Measurements from ENCODE around the gene CAMTA1.

CAMTA1 gene

DNA sequence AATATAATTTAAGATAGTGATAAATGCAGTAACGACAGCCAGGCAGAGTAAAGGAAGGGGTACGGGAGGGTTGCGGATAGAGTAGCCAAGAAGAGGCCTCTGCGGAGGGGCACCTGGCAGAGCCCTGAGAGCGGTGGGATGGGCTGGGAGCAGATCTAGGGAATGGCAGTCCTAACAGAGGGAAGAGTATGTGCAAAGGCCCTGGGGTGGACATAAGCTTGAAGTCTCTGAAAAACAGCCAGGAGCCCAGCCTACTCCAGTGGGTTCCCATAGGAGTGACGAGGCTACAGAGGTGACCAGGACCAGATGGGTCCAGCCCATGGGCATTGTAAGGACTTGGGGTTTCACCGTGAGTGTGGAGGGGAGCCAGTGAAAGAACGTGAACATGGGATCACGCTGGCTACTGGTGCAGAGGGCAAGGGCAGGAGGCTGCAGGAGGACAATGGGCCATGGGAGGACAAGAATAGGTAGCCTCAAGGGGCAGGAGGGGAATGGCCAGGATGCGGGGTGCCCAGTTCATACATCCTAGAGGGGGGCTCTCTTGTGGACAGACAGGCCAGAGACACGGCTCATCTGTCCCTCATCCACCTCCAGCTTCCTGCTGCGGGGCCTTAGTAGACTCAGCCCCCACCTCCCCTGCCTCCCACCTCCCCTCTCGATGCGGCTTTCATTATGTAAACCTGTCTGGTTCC, 800.1 kb downstream of the CAMTA1 start:
- no peaks in the 10 kb centered on the region for H3K9me3 ChIP-seq (ENCODE audit: control insufficient read depth, low read depth, low read length)
- no peak overlapping the region for H3K4me3 ChIP-seq (ENCODE audit: low read length)
- no peak overlapping the region for H3K27ac ChIP-seq (ENCODE audit: low read length)
- no peak overlapping the region for H3K9ac ChIP-seq (ENCODE audit: low read length)
- no peaks in the 10 kb centered on the region for H3K27me3 ChIP-seq (ENCODE audit: control insufficient read depth, insufficient read depth, low read length)
- H3K4me1 ChIP-seq (ENCODE audit: control insufficient read depth, low read depth, low read length) = no peaks in the 10 kb centered on the region
- no peaks in the 10 kb centered on the region for H3K36me3 ChIP-seq (ENCODE audit: control insufficient read depth, low read depth, low read length)

DNA sequence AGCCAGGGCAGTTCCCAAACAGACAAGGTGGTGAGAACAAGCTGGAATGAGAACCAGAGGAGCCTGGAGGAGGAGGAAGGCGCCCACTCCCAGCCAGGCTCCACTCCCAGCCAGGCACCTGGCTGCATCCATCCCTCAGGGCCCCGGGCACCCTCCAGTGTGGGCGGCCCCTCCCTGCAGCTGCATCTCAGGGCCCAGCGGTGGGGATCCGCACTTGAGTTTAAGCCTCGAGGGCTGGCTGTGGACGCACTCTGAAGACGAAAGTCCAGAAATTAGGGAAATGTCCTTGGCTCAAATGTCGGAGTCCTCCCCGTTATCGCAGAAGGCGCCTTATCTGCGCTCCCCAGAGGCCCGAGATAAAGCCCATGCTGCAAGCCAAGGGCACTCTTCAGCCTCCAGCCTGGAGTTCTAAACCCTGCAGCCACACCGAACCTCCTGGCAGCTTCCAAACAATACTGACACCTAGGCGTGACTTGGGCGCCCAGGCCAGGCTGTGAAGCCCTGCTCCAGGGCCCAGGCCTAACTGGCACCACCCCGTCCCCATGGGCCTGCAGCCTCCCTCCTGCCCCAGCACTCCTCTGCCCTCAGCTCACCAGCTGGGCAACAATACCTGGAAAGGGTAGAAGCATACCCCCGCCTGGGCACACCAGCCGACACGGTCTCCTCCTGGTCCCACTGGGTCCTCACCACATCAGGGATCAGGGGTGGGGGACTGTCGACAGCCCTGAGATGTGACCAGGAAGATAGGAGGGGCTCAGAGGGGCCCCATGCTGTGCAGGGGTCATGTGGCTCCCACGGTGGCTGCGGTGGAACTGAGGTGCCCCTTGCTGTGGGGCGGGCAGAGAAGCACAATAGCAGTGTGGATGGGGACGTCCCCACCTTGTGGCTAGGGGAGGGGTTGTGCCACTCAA, 801.0 kb downstream of the CAMTA1 start:
- Histone ChIP-seq H3K27me3 (ENCODE audit: control insufficient read depth, insufficient read depth, low read length) (no peaks in the 10 kb centered on the region), H3K4me3 (ENCODE audit: low read length) (no peak overlapping the region), H3K27ac (ENCODE audit: low read length) (no peak overlapping the region), H3K9me3 (ENCODE audit: control insufficient read depth, low read depth, low read length) (no peaks in the 10 kb centered on the region), H3K4me1 (ENCODE audit: control insufficient read depth, low read depth, low read length) (no peaks in the 10 kb centered on the region), H3K9ac (ENCODE audit: low read length) (no peak overlapping the region), H3K36me3 (ENCODE audit: control insufficient read depth, low read depth, low read length) (no peaks in the 10 kb centered on the region)

DNA sequence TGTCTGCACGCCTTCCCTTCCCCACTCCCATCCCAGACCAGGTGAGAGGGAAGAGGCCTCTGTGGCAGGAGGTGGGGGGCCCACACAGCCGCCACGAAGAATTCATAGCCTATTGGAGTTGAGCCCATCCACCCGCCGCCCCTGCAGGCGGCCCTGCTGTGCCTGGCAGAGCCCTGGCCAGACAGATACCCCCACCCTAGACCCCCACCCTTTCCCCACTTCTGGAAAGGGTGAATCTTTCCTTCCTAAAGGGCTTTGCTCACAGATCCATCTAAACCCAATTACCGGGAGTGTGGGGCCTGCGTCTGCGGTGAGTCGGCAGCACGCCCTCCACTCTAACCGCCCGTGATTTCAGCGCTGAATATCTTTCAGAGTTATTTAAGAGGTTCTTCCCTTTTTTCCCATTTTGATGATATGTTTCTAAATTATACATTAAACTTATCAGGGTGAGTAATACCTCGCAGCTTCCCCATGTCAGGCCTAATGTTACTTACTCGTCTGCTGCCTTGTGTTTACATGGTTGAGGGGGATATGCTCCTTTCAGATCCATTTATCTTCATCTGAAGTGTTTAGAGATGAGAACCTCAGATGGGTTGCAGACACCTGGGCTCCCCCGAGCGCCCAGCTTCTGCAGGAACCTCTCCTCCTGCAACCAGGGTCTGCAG, 802.0 kb downstream of the CAMTA1 start:
- H3K4me3 ChIP-seq (ENCODE audit: low read length) = no peak overlapping the region
- H3K4me1 ChIP-seq (ENCODE audit: control insufficient read depth, low read depth, low read length) = no peaks in the 10 kb centered on the region
- H3K27ac ChIP-seq (ENCODE audit: low read length) = no peak overlapping the region
- no peaks in the 10 kb centered on the region for H3K36me3 ChIP-seq (ENCODE audit: control insufficient read depth, low read depth, low read length)
- no peaks in the 10 kb centered on the region for H3K9me3 ChIP-seq (ENCODE audit: control insufficient read depth, low read depth, low read length)
- H3K27me3 ChIP-seq (ENCODE audit: control insufficient read depth, insufficient read depth, low read length) = no peaks in the 10 kb centered on the region
- no peak overlapping the region for H3K9ac ChIP-seq (ENCODE audit: low read length)

DNA sequence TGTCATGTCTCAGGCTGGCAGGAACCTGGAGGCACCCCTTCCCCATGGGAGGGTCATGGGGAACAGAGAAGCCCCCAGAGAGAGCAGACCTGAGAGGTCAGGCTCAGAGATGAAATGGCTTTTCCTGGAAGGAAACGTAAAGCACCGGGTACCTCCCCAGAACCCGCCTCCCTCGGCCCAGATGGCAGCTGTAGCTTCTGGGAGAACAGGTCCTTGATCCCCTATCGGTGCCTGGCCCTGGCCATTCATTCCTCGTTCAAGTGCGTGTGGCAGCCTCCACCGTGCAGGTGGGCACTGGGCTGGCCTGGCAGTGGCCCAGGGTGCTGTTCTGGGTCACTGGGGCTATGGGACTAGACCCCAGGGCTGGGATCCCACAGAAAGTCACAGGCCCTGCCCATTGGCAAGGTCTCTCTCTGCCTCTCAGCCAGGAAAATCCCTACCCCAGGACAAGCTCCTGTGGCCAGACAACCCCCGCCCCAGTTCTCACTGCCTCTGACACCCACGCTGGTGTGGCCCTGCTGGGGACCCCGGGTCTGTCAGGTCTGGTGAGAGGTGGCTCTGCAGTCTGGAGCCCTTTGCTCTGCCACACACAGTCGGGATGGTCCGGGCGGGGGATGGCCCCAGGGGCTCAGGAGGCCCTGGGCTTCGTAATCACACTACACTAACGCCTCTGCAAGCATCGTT, 802.7 kb downstream of the CAMTA1 start:
- no peak overlapping the region for H3K27ac ChIP-seq (ENCODE audit: low read length)
- H3K27me3 ChIP-seq (ENCODE audit: control insufficient read depth, insufficient read depth, low read length) = no peaks in the 10 kb centered on the region
- no peak overlapping the region for H3K4me3 ChIP-seq (ENCODE audit: low read length)

DNA sequence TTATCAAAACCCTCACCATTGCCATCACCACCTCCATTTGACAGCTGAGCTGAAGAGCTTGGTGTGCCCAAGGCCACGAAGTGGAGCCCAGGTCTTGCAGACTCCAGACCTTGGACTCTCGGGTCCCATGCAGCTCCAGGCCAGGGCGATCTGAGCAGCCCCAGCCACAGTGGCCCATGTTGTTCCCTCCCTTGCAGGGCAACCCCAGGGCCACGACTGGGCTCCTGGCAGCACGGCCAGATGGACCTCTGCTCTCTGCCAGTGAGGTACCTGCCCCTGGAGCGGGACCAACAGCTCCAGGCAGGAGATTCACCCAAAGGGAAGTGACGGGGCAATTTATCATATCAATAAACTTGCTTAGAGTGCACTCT, 803.2 kb downstream of the CAMTA1 start:
- H3K4me3 ChIP-seq (ENCODE audit: low read length) = no peak overlapping the region
- no peak overlapping the region for H3K9ac ChIP-seq (ENCODE audit: low read length)
- no peaks in the 10 kb centered on the region for H3K4me1 ChIP-seq (ENCODE audit: control insufficient read depth, low read depth, low read length)
- no peaks in the 10 kb centered on the region for H3K36me3 ChIP-seq (ENCODE audit: control insufficient read depth, low read depth, low read length)
- H3K9me3 ChIP-seq (ENCODE audit: control insufficient read depth, low read depth, low read length) = no peaks in the 10 kb centered on the region
- no peaks in the 10 kb centered on the region for H3K27me3 ChIP-seq (ENCODE audit: control insufficient read depth, insufficient read depth, low read length)
- no peak overlapping the region for H3K27ac ChIP-seq (ENCODE audit: low read length)

More for the DNA sequence above, 802.7 kb downstream of the CAMTA1 start:
- Histone ChIP-seq H3K36me3 (ENCODE audit: control insufficient read depth, low read depth, low read length) (no peaks in the 10 kb centered on the region), H3K9me3 (ENCODE audit: control insufficient read depth, low read depth, low read length) (no peaks in the 10 kb centered on the region), H3K4me1 (ENCODE audit: control insufficient read depth, low read depth, low read length) (no peaks in the 10 kb centered on the region), H3K9ac (ENCODE audit: low read length) (no peak overlapping the region)

DNA sequence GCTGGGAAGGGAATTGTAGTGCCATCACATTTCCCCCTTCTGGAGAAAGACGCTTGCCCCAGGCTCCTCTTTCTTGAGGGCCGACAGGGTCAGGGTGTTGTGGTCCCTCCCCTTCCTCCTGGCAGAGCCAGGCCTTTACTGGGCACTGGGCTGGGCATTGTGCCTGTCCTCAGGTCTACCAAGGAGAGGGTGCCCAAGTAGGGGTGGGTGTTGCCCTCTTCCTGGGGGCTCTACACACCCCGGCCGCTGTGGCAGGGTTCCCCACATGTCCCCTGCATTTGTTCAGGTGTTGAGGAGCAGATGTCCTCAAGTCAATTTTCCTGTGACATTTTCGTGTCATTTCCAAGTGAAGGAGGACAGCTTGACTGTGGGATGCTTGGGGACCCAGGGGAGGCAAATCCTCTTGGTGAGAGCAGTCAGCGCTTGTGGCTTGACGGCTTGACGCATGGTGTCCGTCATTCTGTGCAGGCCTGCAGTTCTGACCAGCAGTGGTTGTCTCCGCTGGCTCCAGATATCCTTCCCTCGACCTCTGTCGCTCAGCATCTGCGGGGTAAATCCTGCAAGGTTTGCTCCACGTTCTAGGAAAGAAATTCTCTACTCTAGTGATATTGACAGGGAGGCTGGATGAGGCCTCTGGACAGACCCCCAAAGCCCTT, 804.0 kb downstream of the CAMTA1 start:
- Histone ChIP-seq H3K27ac (ENCODE audit: low read length) (no peak overlapping the region), H3K4me3 (ENCODE audit: low read length) (no peak overlapping the region), H3K36me3 (ENCODE audit: control insufficient read depth, low read depth, low read length) (no peaks in the 10 kb centered on the region), H3K4me1 (ENCODE audit: control insufficient read depth, low read depth, low read length) (no peaks in the 10 kb centered on the region), H3K9me3 (ENCODE audit: control insufficient read depth, low read depth, low read length) (no peaks in the 10 kb centered on the region), H3K9ac (ENCODE audit: low read length) (no peak overlapping the region), H3K27me3 (ENCODE audit: control insufficient read depth, insufficient read depth, low read length) (no peaks in the 10 kb centered on the region)

DNA sequence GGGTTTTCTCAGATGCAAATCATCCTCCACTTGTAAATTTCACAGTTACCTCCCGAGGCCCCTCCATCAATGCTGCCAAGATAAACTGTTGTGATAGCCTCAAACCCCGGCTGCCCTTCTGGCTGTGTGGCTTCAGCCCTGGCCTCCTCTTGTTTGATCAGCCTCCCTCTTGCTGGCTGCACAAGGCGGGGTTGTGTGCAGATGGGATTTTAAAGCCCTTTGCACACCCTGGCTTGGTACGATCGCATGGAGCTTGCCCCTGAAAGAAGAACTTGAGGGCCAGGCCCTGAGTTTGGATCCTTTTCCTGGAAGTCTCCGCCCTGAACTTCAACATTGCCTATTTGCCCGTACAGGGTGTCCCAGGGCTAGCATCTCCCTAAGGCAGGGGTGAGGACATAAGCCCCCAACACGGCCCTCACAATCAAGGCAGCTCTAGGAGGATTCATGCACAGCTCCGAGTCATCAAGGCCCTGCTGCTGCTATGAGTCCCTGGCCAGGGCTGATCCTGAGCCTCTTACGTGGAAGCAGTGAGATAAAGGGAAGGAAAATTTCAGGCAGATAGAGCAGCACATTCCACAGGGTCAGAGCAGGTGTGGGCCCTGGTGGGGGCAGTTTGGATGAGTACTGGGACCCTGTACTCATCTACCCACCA, 804.6 kb downstream of the CAMTA1 start:
- H3K36me3 ChIP-seq (ENCODE audit: control insufficient read depth, low read depth, low read length) = no peaks in the 10 kb centered on the region
- no peaks in the 10 kb centered on the region for H3K9me3 ChIP-seq (ENCODE audit: control insufficient read depth, low read depth, low read length)
- no peak overlapping the region for H3K27ac ChIP-seq (ENCODE audit: low read length)
- H3K27me3 ChIP-seq (ENCODE audit: control insufficient read depth, insufficient read depth, low read length) = no peaks in the 10 kb centered on the region
- H3K4me1 ChIP-seq (ENCODE audit: control insufficient read depth, low read depth, low read length) = no peaks in the 10 kb centered on the region
- no peak overlapping the region for H3K9ac ChIP-seq (ENCODE audit: low read length)
- no peak overlapping the region for H3K4me3 ChIP-seq (ENCODE audit: low read length)

DNA sequence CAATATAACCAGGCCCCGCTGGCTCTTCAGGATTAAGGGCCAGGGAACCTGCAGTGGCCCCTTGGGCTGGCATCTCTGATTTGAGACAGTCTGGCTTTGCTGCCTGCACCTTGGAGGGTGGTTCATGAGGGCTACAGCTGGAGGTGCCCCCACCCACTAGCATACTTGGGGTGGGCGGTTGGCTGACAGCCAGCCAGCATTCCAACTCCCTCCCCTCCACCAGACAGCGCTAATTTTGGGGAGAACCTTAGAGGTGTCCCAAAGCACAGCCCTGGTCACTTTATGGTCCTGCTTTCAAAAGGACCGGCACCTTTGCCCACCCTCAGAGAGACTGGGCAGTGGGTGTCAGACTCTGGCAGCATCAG, 805.2 kb downstream of the CAMTA1 start:
- no peaks in the 10 kb centered on the region for H3K27me3 ChIP-seq (ENCODE audit: control insufficient read depth, insufficient read depth, low read length)
- H3K9ac ChIP-seq (ENCODE audit: low read length) = no peak overlapping the region
- no peaks in the 10 kb centered on the region for H3K9me3 ChIP-seq (ENCODE audit: control insufficient read depth, low read depth, low read length)
- H3K4me1 ChIP-seq (ENCODE audit: control insufficient read depth, low read depth, low read length) = no peaks in the 10 kb centered on the region
- H3K36me3 ChIP-seq (ENCODE audit: control insufficient read depth, low read depth, low read length) = no peaks in the 10 kb centered on the region
- H3K27ac ChIP-seq (ENCODE audit: low read length) = no peak overlapping the region
- no peak overlapping the region for H3K4me3 ChIP-seq (ENCODE audit: low read length)

DNA sequence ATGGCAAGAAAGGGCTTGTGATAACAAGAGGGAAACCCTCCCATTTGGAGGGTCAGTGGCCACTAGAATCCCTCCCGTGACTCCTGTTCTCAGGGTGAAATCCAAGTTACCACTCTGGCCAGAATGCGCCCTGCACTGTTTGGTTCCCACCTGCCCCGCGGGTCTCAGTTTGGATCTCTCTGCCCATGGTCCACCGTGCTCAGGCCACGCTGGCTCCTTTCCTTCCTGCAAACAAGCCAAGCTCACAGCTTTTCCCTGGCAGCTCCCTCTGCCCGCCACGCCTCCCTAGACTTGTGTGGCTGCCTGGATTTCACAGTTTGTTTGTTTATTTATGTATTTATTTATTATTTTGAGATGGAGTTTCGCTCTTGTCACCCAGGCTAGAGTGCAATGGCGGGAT, 806.3 kb downstream of the CAMTA1 start:
- Histone ChIP-seq H3K36me3 (ENCODE audit: control insufficient read depth, low read depth, low read length) (no peaks in the 10 kb centered on the region), H3K27me3 (ENCODE audit: control insufficient read depth, insufficient read depth, low read length) (no peaks in the 10 kb centered on the region), H3K4me1 (ENCODE audit: control insufficient read depth, low read depth, low read length) (no peaks in the 10 kb centered on the region), H3K4me3 (ENCODE audit: low read length) (no peak overlapping the region), H3K9me3 (ENCODE audit: control insufficient read depth, low read depth, low read length) (no peaks in the 10 kb centered on the region), H3K9ac (ENCODE audit: low read length) (no peak overlapping the region), H3K27ac (ENCODE audit: low read length) (no peak overlapping the region)

DNA sequence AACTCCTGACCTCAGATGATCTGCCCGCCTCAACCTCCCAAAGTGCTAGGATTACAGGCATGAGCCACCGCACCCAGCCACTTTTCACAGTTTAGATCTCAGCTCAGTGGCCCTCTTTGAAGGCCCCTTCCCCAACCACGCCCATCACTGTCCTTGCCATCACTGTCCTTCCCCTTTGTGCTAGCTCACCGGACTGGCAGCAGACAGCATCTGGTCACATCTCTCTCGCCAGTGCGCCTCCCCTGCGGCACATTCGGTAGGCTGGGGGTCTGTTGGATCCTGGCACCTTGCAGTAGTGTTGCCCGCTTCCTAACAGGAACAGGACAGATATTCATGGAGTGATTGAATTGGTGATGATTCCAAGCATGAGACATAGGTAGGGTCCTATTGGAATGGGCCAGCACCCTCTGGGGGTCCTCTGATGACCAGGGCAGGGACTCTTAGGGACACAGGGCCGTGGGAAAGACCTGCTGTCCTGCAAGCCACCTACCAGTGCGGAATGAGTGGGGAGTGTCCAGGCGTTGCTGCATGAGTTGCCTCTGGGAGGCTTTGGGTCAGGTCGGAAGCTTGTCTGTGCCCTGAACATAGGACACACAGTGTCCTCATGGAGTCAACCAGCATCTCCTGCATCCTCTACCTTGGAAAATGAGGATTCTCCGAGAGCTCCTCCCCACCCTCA, 807.0 kb downstream of the CAMTA1 start:
- no peak overlapping the region for H3K4me3 ChIP-seq (ENCODE audit: low read length)
- H3K27me3 ChIP-seq (ENCODE audit: control insufficient read depth, insufficient read depth, low read length) = no peaks in the 10 kb centered on the region

More for the DNA sequence above, 807.0 kb downstream of the CAMTA1 start:
- Histone ChIP-seq H3K4me1 (ENCODE audit: control insufficient read depth, low read depth, low read length) (no peaks in the 10 kb centered on the region), H3K9me3 (ENCODE audit: control insufficient read depth, low read depth, low read length) (no peaks in the 10 kb centered on the region), H3K9ac (ENCODE audit: low read length) (no peak overlapping the region), H3K36me3 (ENCODE audit: control insufficient read depth, low read depth, low read length) (no peaks in the 10 kb centered on the region), H3K27ac (ENCODE audit: low read length) (no peak overlapping the region)
